Skin of body (tissue), 2 donors: ENCODE results near the gene UCP2. TPM values are rescaled to one million over a fixed set of nuclear protein-coding genes. Genes with fewer than 3 reads are reported as not detected.

ENCODE experiments used
- DNase-seq: peaks from one replicate; lab custom pipeline; 2025; lab: John Stamatoyannopoulos, UW
- total RNA-seq: library from RNA; depleted of rRNA; stranded (reverse); fragments of >200 nt; gene quantifications from one replicate; pipeline ENCODE4 v1.2.3, GENCODE V29; 2014

UCP2 gene
- total RNA-seq, 1 donor from 2014 or later: 22.9 TPM

DNA sequence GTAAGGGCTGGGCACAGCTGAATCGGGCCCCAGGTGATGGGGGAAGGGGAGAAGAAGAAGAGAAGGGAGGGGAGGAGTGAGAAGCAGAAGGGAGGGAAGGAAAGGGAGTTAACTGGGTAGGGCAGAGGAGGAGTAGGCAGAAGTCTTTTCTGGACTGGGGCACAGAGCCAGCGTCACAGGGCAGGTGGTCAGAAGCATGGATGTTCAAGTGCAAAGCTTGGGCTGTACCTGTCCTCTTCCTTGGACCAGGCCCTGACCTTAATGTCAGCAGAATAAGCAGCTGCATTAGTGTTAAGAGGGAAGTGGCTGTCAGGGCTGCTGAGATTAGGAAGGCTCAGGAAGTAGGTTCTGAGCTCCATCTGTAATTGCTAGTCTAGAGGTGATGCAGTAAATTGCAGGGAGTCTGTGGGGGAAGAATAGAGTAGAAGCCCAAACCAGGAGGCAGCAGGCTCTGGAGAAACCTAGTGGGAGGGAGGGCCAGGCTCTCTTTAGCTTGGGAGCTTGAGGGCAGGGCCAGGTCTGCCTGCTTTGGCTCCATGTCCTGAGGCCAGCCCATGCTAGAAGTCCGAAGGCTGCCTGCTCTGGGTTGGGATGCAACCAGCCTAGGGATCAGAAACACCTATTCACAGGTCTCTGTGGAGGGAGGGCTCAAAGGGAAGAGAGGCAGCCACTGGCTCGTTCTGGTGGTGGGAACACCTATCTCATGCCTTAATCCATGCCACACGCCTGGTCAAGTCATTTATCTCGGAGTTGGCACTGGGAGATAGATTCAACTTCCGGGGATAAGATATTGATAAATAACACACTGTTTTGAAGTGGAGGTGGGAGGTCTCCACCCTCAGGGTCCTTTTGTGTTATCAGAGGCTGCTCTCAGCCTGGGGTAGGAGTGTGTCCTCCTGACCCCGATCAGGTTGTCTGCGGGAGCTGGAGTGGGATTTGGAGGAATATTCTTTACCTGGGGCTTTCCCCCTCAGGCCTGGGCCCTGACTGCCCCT is 28.0 kb upstream of the UCP2 start:
- no peak for DNase-seq

DNA sequence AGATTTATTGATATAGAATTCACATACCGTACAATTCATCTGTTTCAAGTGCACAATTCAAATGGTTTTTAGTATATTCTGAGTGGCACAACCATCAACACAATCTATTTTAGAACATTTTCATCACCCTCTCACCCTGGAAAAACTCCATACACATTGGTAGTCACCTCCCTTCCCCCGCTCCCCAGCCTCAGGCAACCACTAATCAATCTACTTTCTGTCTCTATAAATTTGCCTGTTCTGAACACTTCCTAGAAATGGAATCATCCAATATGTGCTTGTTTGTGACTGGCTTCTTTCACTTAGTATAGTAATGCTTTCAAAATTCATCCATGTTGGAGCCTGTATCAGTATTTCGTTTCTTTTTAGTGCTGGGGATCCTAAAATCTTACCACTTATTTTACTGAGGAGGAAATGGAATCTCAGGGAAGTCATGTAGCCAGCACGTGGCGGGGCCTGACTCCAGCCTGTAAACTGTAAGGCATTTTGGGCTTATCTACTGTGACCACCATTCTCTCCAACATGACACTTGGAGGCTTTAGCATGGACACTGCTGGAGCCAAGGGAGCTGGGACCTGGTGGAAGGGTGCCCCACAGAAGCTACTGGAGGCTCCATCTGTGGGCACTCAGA is 27.1 kb upstream of the UCP2 start:
- no peak for DNase-seq

DNA sequence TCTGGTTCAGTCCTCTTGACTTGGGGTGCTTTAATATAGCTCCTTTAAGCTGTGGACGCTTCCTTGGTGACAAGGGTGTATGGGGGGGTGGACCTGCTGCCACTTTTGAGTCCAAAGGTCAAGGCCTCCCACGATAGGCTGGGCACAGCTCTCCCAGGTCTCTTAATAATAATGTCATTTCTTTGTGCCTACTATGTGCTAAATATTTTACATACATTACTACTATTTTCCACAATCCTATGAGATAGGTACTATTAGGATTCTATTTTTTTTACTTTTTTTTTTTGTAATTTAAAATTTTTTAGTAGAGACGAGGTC is 26.5 kb upstream of the UCP2 start:
- no peak for DNase-seq

DNA sequence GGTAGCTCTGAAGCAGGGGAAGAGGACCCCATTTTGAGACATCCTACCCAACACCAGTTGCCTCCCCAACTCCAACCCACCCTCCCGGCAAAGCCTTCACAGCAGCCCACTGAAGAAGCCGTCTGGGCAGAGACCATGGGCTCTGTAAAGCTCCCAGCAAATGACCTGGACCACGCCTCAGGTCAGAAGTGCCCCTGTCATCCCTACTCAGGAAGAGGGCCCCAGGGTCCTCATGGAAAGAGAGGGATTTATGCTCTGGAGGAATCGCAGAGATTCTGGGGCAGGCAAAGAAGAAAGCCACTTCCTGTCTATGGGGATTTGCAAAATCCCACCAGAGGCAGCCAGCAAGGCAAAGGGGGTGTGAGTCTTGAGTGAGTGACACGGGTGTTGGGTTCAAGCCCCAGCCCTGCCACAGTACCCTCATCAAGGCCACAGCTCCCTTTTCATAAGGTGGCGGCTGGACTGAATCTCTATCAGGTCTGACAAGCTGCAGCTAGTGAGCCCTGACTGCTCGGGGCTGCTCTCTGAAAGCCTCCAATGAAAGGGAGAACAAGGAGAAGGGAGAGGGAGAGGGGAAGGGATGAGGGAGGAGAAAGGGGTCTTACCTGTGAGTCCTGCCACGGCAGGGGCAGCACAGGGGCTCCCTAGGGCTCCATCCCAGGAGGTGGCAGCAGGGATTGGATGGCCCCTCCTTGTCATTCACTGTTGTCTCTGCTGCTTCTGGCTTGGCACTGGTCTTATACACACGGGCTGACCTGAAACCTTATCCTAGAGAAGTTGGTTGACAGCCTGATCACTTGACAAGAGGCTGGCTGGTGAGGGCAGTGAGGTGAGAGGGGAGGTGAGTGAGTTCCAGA is 26.0 kb upstream of the UCP2 start, which contains the start of gene UCP3:
TSS of gene UCP3 (minus strand) at position 713 of the 857 bp plus-strand sequence. CDS start 2,043 bp downstream, outside the sequence.
- DNase-seq: no peak

DNA sequence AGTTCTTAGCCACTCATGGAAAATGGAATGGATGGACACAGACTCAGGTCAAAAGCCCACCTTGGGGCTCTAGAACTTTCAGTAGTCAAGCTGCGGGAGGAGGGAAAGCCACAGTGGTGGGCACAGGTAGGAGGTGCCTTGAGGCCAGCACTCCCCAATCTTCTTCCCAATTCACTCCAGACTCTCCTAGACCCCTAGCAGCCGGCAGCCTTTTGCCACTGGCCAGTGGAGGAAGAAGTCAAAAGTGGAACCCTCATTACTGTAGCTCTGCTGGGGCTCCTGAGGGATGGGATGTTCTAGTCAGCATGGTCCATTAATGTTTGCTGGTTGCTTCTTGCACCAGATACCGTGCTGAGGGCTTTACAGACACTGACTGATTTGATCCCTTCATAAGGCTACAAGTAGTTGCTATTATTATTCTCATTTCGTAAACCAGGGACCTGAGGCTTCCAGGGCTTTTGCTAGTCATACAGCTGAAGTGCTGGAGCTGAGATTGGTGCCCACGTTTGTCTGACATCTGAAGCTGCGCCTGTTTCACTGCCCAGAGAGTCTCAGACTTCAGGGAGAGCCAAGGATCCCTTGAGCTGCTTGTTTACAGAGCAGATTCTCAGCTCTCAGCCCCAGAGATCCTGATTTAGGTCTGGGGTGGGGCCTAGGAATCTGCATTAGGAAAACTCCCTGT is 25.2 kb upstream of the UCP2 start:
- no peak for DNase-seq

DNA sequence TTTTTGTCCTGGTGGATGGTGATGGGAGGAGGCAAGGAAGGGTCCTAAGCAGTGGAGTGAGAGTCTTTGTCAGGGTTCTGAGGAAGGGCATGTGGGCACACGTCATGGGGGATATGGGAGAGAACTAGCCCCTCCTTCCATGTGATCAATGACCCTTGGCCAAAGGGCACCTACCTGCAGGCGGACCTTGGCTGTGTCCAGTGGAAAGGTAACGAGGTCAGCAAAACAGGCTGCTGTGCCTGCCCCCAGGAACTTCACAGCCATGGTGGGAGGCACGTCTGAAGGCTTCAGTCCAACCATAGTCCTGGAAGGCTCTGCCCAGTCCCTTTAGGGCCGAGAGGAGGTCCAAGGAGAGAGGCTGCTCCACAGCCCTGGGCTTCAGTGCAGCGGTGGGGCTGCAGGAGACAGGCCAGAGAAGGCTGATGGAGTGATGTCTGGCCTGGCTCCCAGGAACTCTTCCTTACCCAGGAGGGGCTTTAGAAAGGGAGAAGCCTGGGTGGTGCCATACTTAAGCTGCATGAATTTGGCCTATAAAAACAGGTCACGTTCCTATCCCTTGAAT is 24.2 kb upstream of the UCP2 start:
- no peak for DNase-seq

DNA sequence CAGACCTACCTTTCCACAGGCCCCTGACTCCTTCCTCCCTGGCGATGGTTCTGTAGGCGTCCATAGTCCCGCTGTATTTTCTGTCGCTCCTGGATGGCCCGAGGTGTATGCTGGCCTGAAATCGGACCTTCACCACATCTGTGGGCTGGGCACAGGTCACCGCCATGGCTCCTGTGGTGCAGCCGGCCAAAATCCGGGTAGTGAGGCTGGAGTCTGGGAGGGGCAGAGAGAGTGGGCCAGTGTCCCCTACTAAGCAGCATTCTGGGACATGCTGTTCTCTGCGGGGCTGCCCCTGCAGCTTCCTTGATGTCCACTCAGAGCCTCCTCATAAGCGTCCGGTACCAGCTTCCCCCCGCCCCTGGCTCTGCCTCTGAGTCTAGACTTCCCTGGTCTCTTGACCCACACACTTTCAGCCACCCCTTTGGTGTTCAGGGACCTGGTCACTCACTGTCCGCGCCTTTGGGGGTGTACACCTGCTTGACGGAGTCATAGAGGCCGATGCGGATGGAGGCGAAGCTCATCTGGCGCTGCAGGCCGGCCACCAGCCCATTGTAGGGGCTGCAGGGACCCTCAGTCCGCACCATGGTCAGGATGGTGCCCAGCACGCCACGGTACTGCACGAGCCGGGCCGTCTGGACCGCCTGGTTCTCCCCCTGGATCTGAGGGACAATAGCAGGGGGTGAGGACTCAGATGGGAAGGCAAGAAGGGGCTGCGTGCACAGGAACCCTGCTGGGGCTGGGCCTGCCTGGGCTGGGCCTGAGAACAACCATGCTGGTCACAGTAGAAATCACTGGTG is 23.3 kb upstream of the UCP2 start:
- no peak for DNase-seq

DNA sequence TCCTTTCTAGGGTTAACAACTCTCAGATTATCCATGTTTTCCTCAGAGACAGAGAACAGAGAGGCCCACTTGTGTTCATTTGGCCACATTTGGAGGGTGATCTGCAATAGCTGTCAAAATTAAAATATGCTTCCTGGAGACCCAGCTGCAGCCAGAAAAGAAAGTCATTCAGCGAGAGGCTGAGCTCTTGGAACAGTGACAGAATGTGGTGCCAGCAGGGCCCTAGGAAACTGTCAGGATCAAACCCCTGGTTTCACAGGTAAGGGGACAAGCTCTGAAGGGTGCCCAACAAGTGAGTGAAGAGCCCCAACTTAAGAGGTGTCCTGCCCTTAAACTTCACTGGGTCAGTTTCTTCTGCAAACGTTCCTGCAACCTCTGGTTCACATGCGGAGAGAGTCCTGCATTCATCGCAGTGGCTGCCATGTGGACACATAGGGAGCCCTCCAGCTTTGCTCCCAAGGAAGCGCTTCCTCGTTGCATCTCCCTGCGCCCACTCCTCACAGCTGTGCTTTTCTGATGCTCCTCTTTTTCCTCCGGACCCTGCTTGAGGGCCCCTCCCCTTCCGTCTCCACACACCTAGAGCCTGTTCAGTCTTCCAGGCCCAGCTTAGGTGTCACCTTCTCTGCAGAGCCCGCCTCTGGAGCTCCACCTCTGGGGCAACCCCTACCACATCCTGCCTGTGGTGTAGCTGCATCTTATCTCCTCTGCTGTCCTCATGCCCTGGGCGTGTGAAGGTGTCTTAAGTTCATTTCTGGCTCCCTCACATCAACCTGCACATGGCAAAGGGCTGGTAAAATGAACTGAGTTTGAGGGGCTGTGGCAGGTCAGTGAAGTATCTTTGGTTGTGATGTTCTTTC is 22.3 kb upstream of the UCP2 start:
- no peak for DNase-seq

DNA sequence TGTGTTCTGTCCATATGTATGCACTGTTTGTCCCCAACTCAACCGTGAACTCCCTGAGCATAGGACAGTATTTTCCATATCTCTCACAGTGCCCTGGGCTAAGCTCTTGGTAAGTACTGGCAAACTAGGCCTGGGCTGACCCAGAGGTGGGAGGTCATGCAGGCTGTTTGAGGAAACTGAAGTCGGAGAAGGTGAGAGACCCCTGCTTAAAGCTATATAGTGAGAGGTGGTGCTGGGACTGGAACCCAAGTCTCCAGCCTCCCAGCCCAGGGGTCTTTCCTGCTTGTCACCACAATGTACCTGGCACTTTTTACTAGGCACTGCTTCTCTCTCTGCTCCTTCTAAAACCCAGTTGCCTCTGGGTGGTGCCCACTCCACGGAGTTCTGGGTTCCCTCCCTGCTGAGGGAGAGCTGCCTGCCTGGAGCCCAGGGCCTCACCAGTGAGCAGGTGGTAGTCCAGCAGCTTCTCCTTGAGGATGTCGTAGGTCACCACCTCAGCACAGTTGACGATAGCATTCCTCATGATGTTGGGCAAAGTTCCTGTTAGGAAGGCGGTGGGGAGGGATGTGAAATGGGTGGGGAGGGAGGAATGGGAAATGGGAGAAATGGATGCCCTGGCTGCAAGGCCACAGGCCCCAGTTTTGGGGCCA is 21.5 kb upstream of the UCP2 start:
- no peak for DNase-seq

DNA sequence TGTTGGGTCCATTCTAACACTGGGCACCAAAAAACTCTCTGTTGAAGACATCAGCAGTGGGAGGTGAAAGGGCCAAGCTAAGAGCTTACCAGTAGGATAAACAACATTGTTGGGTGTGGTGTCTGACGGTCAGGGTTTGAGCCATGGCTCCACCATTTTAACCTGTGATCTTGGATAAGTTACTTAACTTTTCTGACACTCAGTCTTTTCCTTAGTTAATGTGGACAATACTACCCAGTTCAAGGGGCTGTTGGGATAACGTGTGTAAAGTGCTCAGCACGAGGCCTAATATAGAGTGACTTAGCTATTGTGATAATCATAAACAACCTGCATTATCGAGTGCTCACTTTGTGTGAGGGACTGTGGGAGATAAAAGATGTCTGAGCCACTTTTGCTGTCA is 20.2 kb upstream of the UCP2 start:
- DNase-seq: no peak

DNA sequence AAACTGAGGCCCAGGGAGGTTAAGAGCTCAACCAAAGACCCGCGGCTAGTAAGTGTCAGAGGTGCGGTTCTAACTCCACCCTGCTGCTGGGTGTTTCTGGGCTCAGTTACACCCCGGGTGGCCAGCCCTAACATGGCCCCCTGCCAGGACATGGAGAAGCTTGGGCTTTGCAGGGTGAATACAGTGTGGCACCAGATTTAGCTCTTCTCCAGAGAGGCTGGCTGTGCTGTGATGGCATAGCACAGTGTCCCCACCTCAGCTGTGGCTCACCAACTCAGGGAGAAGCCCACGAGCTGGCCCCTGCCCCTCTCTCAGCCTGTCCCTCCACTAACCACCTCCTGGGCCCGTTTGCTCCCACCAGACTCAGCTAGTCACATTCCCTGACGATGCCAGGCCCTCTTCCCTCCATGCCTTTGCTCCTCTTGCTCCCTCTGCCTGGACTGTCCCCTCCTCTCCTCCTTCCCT is 19.2 kb upstream of the UCP2 start:
- DNase-seq: no peak

DNA sequence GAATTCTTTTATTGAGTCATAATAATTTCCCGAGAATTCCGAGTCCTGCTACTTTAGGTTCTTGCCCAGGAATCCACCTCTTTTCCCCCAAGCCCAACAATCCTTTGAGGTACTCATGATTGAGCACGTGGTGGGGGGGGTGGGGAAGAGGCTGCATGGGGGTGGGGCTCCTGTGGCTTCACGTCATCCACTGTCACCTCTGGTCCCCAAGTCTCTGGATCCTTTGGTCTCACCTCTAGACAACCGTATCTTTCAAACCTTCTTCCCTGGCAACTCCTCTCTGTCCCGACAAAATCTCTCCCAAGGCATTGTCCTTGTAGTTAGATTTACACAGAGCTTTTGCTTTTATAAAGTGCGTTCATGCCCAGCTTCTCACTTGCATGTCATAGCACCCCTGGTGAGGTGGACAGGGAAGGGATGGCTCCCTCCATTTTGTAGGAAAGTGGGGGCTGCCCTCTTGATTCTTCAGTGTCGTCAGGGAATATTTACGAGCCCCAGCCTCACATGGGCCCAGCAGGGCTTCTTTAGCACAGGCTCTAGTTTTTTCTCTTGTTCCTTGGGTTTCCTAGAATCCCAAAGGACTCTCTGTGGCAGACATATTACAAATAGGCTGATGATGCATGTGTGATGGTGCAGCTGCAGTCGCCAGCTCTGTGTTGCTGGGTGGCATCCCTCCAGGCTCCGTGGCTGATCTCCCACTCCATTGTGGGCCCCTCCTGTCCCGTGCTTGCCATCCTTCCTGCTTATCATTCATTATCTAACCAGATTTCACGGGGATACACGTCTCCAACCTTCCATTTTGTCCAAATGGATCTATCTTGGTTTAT is 17.9 kb upstream of the UCP2 start:
- DNase-seq: no peak

DNA sequence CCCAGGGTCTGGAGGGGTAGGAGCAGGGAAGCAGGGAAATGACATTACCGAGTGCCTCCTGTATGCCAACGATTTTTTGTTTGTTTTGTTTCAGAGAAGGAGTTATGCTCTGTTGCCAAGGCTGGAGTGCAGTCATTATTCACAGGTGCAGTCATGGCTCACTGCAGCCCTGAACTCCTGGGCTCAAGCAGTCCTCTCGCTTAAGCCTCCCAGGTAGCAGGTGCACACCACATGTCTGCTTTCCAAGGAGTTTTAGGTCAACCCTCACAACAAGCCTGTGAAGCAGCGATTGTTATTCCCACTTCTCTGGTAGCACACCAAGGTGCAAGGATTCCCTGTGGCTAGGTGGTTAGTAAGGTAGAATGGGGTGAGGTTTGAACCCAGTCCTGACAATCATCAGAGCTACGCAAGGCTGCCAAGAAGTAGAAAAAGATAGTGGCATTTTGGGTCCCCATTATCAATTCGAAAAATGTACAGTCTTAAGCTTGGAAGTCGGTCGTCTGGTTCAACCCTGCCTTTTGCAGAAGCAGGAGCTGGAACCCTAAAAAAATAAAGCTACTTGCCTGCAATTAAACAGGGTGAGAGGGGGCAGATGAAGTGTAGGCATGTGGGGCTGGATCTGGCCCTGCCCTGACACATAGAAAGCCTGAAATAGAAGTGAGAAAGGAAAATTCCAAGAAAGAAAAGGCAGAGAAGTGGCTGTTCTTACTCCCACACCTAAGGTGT is 17.1 kb upstream of the UCP2 start:
- DNase-seq: no peak

DNA sequence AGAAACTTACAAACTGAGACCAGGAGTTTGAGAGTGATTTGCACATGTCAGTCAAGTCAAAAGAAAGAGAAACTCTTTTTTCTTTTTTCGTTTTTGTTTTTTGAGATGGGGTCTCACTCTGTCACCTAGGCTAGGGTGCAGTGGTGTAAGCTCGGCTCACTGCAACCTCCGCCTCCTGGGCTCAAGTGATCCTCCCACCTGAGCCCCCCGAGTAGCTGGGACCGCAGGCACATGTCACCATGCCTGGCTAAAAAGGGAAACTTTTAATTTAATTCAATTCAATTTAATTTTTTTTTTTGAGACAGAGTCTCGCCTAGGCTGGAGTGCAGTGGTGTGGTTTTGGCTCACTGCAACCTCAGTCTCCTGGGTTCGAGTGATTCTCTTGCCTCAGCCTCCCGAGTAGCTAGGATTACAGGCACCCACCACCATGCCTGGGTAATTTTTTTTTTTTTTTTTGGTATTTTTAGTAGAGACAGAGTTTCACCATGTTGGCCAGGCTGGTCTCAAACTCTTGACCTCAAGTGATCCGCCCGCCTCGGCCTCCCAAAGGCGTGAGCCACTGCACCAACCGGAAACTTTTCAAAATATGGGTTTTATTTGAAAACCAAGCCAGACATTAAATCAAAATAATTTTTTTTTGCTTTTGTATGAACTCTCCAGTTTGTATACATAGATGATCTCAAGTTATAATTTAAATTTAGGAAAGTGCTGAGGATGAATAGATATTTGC is 16.4 kb upstream of the UCP2 start:
- DNase-seq: no peak

DNA sequence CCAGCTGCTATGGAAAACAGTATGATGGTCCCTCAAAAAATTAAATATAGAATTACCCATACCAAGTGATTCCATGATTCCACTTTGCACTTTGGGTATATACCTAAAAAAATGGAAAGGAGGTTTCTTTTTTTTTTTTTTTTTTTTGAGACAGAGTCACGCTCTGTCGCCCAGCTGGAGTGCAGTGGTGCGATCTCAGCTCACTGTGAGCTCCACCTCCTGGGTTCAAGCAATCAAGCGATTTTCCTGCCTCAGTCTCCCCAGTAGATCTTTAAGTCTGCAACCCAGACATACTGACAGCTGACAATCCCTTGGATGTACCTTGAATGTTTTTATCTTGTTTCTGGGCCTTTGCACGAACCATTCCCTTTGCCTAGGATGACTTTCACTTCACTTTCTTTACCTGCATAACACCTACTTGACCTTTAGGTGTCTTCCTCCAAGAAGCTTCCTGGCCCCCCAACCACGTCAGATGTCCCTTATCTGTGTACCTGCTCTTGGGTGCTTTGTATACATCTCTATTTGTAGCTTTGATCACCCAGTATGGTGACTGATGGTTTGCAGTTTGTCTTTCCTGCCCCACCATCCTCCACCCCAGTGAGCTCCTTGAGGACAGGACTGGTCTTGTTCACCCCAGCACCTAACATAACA is 14.6 kb upstream of the UCP2 start:
- no peak for DNase-seq
